HTERT RPE-1 (cell line): Measurements from ENCODE around the gene RSRC1.

ENCODE experiments used
- in situ Hi-C: fragments of 300-500 bp; cut with MboI; formaldehyde crosslinking; loops from 4 replicates; pipeline ENCODE4 v1.14.3; 2020; ENCODE audit warnings: low sequenced_read_pairs

The RSRC1 gene

GRCh38 chr3:158569794-158570193, 459.9 kb downstream of the RSRC1 start:
- in situ Hi-C loops = no loop called here

GRCh38 chr3:158570999-158571702, 461.3 kb downstream of the RSRC1 start, which contains the start of gene MLF1:
Gene MLF1 (plus strand): TSS chr3:158571194. CDS start chr3:158571301, 107 bp downstream.
- in situ Hi-C loops = no loop called here

GRCh38 chr3:158571969-158572765, 462.3 kb downstream of the RSRC1 start:
- in situ Hi-C loops = no loop called here

GRCh38 chr3:158572766-158573060, 462.8 kb downstream of the RSRC1 start:
- in situ Hi-C loops = no loop called here

- in situ Hi-C loops = no loop called here
These were observed 463.8 kb downstream of the RSRC1 start for GRCh38 chr3:158573714-158574113.

GRCh38 chr3:158574646-158575045, 464.8 kb downstream of the RSRC1 start:
- in situ Hi-C loops = no loop called here

- in situ Hi-C loops = no loop called here
These were observed 480.3 kb downstream of the RSRC1 start for GRCh38 chr3:158590223-158590622.
